Prostate gland (tissue), 2 donors: ENCODE results near the gene FBXL17.

Experiments used
- POLR2A ChIP-seq: fragments of 450-650 bp; IDR thresholded peaks from one replicate; pipeline ENCODE4 v1.6.1; 2016; ENCODE audit warnings: antibody characterized with exemption, mild to moderate bottlenecking
- POLR2AphosphoS5 ChIP-seq: sonication (generic); formaldehyde crosslinking; IDR thresholded peaks from one replicate; pipeline ENCODE4 v1.6.1; 2017; ENCODE audit warnings: antibody characterized with exemption
- TF ChIP-seq, protein P1 (sequence below), 4 experiments: fragments of 200-600 bp in 2 of 4; fragments of 450-650 bp in 2 of 4; sonication (generic) in 2 of 4; IDR thresholded peaks; 1 replicate in 3 of 4; 2 replicates in 1 of 4; pipeline ENCODE4 v1.5.1; 2016 to 2019; ENCODE audit warnings: antibody characterized with exemption in 4 of 4, mild to moderate bottlenecking in 2 of 4, moderate library complexity in 2 of 4

DNA sequence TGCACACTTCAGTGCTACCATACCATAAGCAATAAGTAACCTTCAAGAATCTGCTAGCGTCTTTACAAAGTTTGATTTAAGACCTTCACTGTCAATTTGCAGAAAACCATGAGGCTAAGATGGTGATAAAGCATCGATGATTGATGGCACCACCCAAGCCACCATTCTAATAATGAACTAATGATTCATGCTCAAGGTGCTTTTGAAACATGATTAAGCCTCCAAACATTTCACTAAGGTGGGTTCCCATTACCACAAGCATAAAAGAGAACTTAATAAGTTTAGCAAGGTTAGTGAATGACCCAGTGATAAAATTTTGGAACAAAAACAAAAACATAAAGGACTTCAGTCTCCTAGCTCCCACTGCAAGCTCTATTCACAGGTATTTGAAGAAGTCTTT is 214.7 kb downstream of the FBXL17 start:
- TF ChIP-seq, protein P1, sequence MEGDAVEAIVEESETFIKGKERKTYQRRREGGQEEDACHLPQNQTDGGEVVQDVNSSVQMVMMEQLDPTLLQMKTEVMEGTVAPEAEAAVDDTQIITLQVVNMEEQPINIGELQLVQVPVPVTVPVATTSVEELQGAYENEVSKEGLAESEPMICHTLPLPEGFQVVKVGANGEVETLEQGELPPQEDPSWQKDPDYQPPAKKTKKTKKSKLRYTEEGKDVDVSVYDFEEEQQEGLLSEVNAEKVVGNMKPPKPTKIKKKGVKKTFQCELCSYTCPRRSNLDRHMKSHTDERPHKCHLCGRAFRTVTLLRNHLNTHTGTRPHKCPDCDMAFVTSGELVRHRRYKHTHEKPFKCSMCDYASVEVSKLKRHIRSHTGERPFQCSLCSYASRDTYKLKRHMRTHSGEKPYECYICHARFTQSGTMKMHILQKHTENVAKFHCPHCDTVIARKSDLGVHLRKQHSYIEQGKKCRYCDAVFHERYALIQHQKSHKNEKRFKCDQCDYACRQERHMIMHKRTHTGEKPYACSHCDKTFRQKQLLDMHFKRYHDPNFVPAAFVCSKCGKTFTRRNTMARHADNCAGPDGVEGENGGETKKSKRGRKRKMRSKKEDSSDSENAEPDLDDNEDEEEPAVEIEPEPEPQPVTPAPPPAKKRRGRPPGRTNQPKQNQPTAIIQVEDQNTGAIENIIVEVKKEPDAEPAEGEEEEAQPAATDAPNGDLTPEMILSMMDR (IDR thresholded peaks at IDR 0.05) = no peak
- TF ChIP-seq POLR2A (no peak), POLR2AphosphoS5 (no peak)
